ENCODE measurements around the gene YLPM1.

YLPM1 gene

GRCh38 chr14:74840603-74841030 lies 77.5 kb downstream of the YLPM1 start:
- in situ Hi-C loops (cut with MboI; ENCODE audit: low sequenced_read_pairs), result no loop called here

GRCh38 chr14:74841230-74842207 lies 78.4 kb downstream of the YLPM1 start:
- in situ Hi-C loops (cut with MboI; ENCODE audit: low sequenced_read_pairs), result no loop called here

GRCh38 chr14:74843653-74844052 lies 80.5 kb downstream of the YLPM1 start:
- in situ Hi-C loops (cut with MboI; ENCODE audit: low sequenced_read_pairs), result no loop called here

GRCh38 chr14:74846168-74846567 lies 83.1 kb downstream of the YLPM1 start:
- in situ Hi-C loops (cut with MboI; ENCODE audit: low sequenced_read_pairs), result no loop called here

- in situ Hi-C loops (cut with MboI; ENCODE audit: low sequenced_read_pairs), result no loop called here
Measured at GRCh38 chr14:74846968-74847665, 84.0 kb downstream of the YLPM1 start.

- in situ Hi-C loops (cut with MboI; ENCODE audit: low sequenced_read_pairs), result no loop called here
Measured at GRCh38 chr14:74848768-74849167, 85.7 kb downstream of the YLPM1 start.

- in situ Hi-C loops (cut with MboI; ENCODE audit: low sequenced_read_pairs), result no loop called here
Measured at GRCh38 chr14:74852922-74853530, 89.9 kb downstream of the YLPM1 start.

- in situ Hi-C loops (cut with MboI; ENCODE audit: low sequenced_read_pairs), result no loop called here
Measured at GRCh38 chr14:74853581-74853980, 90.5 kb downstream of the YLPM1 start.

GRCh38 chr14:74855021-74855420 lies 91.9 kb downstream of the YLPM1 start:
- in situ Hi-C loops (cut with MboI; ENCODE audit: low sequenced_read_pairs), result no loop called here

- in situ Hi-C loops (cut with MboI; ENCODE audit: low sequenced_read_pairs), result no loop called here
Measured at GRCh38 chr14:74855945-74856344, 92.8 kb downstream of the YLPM1 start.

- in situ Hi-C loops (cut with MboI; ENCODE audit: low sequenced_read_pairs), result no loop called here
Measured at GRCh38 chr14:74856366-74856765, 93.2 kb downstream of the YLPM1 start.

GRCh38 chr14:74858022-74858421 lies 94.9 kb downstream of the YLPM1 start:
- in situ Hi-C loops (cut with MboI; ENCODE audit: low sequenced_read_pairs), result no loop called here

GRCh38 chr14:74859757-74860552 lies 96.8 kb downstream of the YLPM1 start:
- in situ Hi-C loops (cut with MboI; ENCODE audit: low sequenced_read_pairs), result no loop called here

GRCh38 chr14:74860899-74861733 lies 98.0 kb downstream of the YLPM1 start:
- in situ Hi-C loops (cut with MboI; ENCODE audit: low sequenced_read_pairs), result no loop called here

GRCh38 chr14:74861734-74862090 lies 98.6 kb downstream of the YLPM1 start:
- in situ Hi-C loops (cut with MboI; ENCODE audit: low sequenced_read_pairs), result no loop called here

- in situ Hi-C loops (cut with MboI; ENCODE audit: low sequenced_read_pairs), result no loop called here
Measured at GRCh38 chr14:74863274-74863673, 100.2 kb downstream of the YLPM1 start.

- in situ Hi-C loops (cut with MboI; ENCODE audit: low sequenced_read_pairs), result no loop called here
Measured at GRCh38 chr14:74864198-74864597, 101.1 kb downstream of the YLPM1 start.

- in situ Hi-C loops (cut with MboI; ENCODE audit: low sequenced_read_pairs), result no loop called here
Measured at GRCh38 chr14:74865156-74865555, 102.0 kb downstream of the YLPM1 start.

GRCh38 chr14:74866708-74867389 lies 103.7 kb downstream of the YLPM1 start:
- in situ Hi-C loops (cut with MboI; ENCODE audit: low sequenced_read_pairs), result no loop called here
